GM23248 (cell line): Measurements from ENCODE around the gene TOLLIP.

Experiments
- EZH2 ChIP-seq: fragments of 200-600 bp; sonication (generic); IDR thresholded peaks from 2 replicates; pipeline ENCODE4 v1.6.1; 2018; ENCODE audit warnings: antibody characterized with exemption, mild to moderate bottlenecking; ENCODE audit not compliant: insufficient read depth, poor library complexity, severe bottlenecking
- EZH2phosphoT487 ChIP-seq: fragments of 200-600 bp; sonication (generic); IDR thresholded peaks from 2 replicates; pipeline ENCODE4 v1.6.1; 2018; ENCODE audit warnings: antibody characterized with exemption, moderate library complexity, mild to moderate bottlenecking, low read depth; ENCODE audit not compliant: insufficient read depth

- TF ChIP-seq EZH2 (no peak), EZH2phosphoT487 (no peak)
Observed at GRCh38 chr11:1226986-1227550, 82.4 kb downstream of the TOLLIP start.
